HPDE6-E6E7 (cell line): ENCODE data around the gene SPRED3.
A peak's percentile ranks its signal among the peaks of the same experiment; 100 is the strongest.

ENCODE experiments used
- DNase-seq: peaks from one replicate; pipeline ENCODE4 v3.0.0; 2011; ENCODE audit warnings: missing footprints; ENCODE audit errors: extremely low spot score

Gene SPRED3

GRCh38 chr19:38371081-38371480, 17.4 kb upstream of the SPRED3 start:
- DNase-seq: no peak

- no peak for DNase-seq
Observed at GRCh38 chr19:38373907-38374331, 14.6 kb upstream of the SPRED3 start.

GRCh38 chr19:38374332-38375097, 14.0 kb upstream of the SPRED3 start, which contains the start of gene PSMD8:
Gene PSMD8 (plus strand): TSS chr19:38374571. CDS start chr19:38374602, 31 bp downstream.
- DNase-seq: peak; percentile 96

- no peak for DNase-seq
Observed at GRCh38 chr19:38375098-38375493, 13.4 kb upstream of the SPRED3 start.

- no peak for DNase-seq
Observed at GRCh38 chr19:38375748-38376147, 12.7 kb upstream of the SPRED3 start.

GRCh38 chr19:38376576-38376975, 11.9 kb upstream of the SPRED3 start:
- DNase-seq: no peak

GRCh38 chr19:38377052-38377451, 11.4 kb upstream of the SPRED3 start:
- no peak for DNase-seq

- no peak for DNase-seq
Observed at GRCh38 chr19:38378866-38379265, 9.6 kb upstream of the SPRED3 start.

GRCh38 chr19:38381138-38381537, 7.4 kb upstream of the SPRED3 start:
- DNase-seq: no peak

GRCh38 chr19:38383184-38383583, 5.3 kb upstream of the SPRED3 start:
- no peak for DNase-seq

- no peak for DNase-seq
Observed at GRCh38 chr19:38383743-38384142, 4.8 kb upstream of the SPRED3 start.

- DNase-seq: no peak
Observed at GRCh38 chr19:38384209-38385027, 4.1 kb upstream of the SPRED3 start.

GRCh38 chr19:38385057-38385803, 3.3 kb upstream of the SPRED3 start:
- DNase-seq: no peak

- no peak for DNase-seq
Observed at GRCh38 chr19:38385804-38386257, 2.7 kb upstream of the SPRED3 start.

- DNase-seq: no peak
Observed at GRCh38 chr19:38386300-38386970, 2.1 kb upstream of the SPRED3 start.

- DNase-seq: no peak
Observed at GRCh38 chr19:38386971-38387549, 1.4 kb upstream of the SPRED3 start.

- DNase-seq: peak; percentile 97
Observed at GRCh38 chr19:38387550-38388348, 748 bp upstream of the SPRED3 start, which contains the start of gene GGN. Gene GGN (minus strand): TSS chr19:38388034. CDS start chr19:38387261, 773 bp downstream.

GRCh38 chr19:38389101-38389925, 816 bp downstream of the SPRED3 start:
- DNase-seq: peak; percentile 73
